ACC112 (cell line): ENCODE data around the gene C20orf204.
"Not testable (repeated sequence)": the region's sequence is repeated elsewhere in the genome, so short reads cannot be mapped to it uniquely, and the experiment has no call there.

Experiments
- H2AFZ ChIP-seq: fragments of 200-600 bp; sonication (generic); one replicate; pipeline ENCODE4 v1.6.0; 2017; ENCODE audit warnings: antibody characterized with exemption, low read length; ENCODE audit not compliant: unreplicated experiment
- H3K27ac ChIP-seq: fragments of 200-600 bp; sonication (generic); 2 replicates; pipeline ENCODE4 v1.5.1; 2014; ENCODE audit warnings: low read depth, mild to moderate bottlenecking, antibody characterized with exemption, low read length, moderate library complexity
- H3K27me3 ChIP-seq: fragments of 200-600 bp; sonication (generic); 2 replicates; pipeline ENCODE4 v1.6.1; 2014; ENCODE audit warnings: mild to moderate bottlenecking, antibody characterized with exemption, low read length, moderate library complexity, mixed read lengths; ENCODE audit not compliant: insufficient read depth
- H3K36me3 ChIP-seq: fragments of 200-600 bp; sonication (generic); 2 replicates; pipeline ENCODE4 v1.6.1; 2016; ENCODE audit warnings: mild to moderate bottlenecking, antibody characterized with exemption, low read length, moderate library complexity, mixed read lengths; ENCODE audit not compliant: insufficient read depth
- H3K4me1 ChIP-seq: fragments of 200-600 bp; sonication (generic); one replicate; pipeline ENCODE4 v1.6.1; 2016; ENCODE audit warnings: low read length, mixed read lengths; ENCODE audit not compliant: insufficient read depth, unreplicated experiment, control insufficient read depth
- H3K4me3 ChIP-seq: fragments of 200-600 bp; sonication (generic); 2 replicates; pipeline ENCODE4 v1.5.1; 2014; ENCODE audit warnings: mild to moderate bottlenecking, low read depth, low read length
- H3K79me2 ChIP-seq: fragments of 200-600 bp; sonication (generic); one replicate; pipeline ENCODE4 v1.6.0; 2016; ENCODE audit warnings: low read length; ENCODE audit not compliant: control insufficient read depth, unreplicated experiment, insufficient read depth

The C20orf204 gene

DNA sequence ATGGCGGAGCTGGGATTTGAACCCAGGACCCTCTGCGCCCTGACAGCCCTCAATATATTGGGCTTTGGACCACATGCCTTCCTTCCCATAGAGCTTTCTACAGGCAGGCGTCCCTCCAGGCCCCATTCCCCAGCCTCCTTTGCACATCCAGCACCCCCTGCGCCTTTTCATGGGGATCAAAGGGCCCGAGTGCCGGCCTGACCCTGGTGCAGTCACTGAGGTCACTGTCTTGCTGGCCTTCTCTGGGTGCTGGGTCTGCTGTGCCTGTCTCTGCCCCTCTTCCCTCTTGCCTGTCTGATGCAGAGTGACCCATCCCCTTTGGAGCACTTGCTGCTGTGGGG, 45.6 kb downstream of the C20orf204 start:
- Histone ChIP-seq H3K79me2 (peaks cover 5% of the 10 kb centered on the region), H3K36me3 (no peaks in the 10 kb centered on the region), H3K4me1 (peaks cover 23% of the 10 kb centered on the region), H3K27me3 (peaks cover 29% of the 10 kb centered on the region), H3K27ac (no peak overlapping the region), H3K4me3 (no peak overlapping the region), H2AFZ (no peak overlapping the region)

DNA sequence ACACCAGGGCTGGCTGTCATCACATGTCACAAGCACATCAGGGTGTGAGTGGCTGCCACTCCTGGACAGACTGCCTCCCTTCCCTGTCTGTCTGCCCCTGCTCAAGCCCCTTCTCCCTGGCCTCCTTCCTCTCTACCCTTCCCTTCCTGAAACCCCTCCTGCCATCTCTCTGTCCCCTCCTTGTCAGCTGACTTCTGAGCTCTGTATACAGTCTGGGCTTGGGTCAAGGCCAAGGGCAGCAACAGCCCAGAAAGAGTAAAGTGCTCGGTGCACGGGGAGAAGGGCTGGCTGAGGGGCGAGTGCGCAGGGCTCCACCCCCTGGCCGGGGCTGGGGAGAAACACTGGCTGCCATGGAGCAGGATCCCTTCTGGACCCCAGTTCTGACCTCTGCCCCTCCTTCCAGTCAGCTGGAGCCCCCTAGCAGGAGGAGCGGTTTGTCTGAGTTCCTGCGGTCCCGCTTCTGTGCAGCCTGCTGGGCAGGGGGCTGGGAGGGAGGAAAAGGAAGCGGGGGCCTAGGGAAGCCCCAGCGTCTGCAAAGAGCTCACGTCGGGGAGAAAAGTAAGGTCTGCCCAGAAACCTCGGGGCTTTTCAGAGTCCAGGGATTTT, 46.2 kb downstream of the C20orf204 start:
- Histone ChIP-seq H3K4me1 (peaks cover 23% of the 10 kb centered on the region), H3K27me3 (peaks cover 32% of the 10 kb centered on the region), H2AFZ (no peak overlapping the region), H3K4me3 (no peak overlapping the region), H3K36me3 (no peaks in the 10 kb centered on the region), H3K27ac (no peak overlapping the region), H3K79me2 (peaks cover 5% of the 10 kb centered on the region)

DNA sequence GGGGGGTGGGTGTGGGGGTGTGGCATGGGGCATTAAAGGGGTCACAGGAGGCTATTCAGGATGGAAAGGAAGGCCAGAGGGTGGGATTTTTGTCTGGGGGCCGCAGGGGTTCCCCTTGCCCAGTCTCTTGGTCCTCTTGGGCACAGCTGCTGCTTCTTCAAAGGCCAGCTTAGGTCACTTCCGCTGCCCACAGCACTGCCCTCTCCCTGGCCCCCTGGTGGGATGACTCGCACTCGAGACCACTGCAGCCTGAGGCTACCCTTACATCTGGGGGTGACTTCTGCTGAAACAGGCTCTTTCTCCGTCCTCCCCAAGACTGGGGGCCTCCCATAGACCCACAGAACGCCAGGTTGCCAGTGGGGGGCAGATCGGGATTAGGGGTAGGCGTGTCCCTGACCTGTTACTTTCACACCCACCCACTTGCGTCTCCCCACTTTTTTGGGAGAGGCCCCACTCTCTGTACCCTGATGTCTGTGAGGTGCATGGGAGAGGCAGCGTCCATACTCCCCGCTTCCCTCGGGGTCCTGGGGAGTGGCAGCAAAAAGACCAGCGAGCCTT, 46.9 kb downstream of the C20orf204 start:
- H2AFZ ChIP-seq = no peak overlapping the region
- H3K4me1 ChIP-seq = peaks cover 23% of the 10 kb centered on the region
- no peak overlapping the region for H3K27ac ChIP-seq
- peaks cover 32% of the 10 kb centered on the region for H3K27me3 ChIP-seq
- H3K36me3 ChIP-seq = no peaks in the 10 kb centered on the region
- H3K4me3 ChIP-seq = peak overlapping the region; percentile 48
- peaks cover 4% of the 10 kb centered on the region for H3K79me2 ChIP-seq

DNA sequence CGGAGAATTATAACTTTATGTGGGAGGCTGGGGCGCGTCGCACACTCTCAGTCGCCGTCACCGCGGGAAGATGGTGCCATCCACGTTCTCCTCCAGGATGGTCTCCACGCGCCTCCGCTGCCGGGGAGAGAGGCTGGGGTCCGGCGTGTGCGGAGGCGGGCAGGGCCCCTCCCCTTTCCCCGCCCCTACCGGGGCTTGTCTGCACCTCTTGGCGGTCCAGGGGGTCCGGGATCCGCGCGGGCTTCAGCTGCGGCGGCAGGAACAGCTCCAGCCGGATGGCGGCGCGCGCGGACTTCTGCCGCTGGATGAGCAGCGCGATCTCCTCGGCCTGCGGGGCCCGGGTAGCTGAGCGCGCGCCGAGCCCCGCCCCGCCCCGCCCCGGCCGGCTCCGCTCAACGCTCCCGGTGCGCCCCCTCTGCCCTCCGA, 47.4 kb downstream of the C20orf204 start:
- H3K27me3 ChIP-seq = peaks cover 32% of the 10 kb centered on the region
- H3K4me1 ChIP-seq = peaks cover 18% of the 10 kb centered on the region
- H3K4me3 ChIP-seq = peak overlapping the region; percentile 48
- no peaks in the 10 kb centered on the region for H3K79me2 ChIP-seq
- peak overlapping the region; percentile 53 for H2AFZ ChIP-seq
- H3K36me3 ChIP-seq = no peaks in the 10 kb centered on the region
- no peak overlapping the region for H3K27ac ChIP-seq

DNA sequence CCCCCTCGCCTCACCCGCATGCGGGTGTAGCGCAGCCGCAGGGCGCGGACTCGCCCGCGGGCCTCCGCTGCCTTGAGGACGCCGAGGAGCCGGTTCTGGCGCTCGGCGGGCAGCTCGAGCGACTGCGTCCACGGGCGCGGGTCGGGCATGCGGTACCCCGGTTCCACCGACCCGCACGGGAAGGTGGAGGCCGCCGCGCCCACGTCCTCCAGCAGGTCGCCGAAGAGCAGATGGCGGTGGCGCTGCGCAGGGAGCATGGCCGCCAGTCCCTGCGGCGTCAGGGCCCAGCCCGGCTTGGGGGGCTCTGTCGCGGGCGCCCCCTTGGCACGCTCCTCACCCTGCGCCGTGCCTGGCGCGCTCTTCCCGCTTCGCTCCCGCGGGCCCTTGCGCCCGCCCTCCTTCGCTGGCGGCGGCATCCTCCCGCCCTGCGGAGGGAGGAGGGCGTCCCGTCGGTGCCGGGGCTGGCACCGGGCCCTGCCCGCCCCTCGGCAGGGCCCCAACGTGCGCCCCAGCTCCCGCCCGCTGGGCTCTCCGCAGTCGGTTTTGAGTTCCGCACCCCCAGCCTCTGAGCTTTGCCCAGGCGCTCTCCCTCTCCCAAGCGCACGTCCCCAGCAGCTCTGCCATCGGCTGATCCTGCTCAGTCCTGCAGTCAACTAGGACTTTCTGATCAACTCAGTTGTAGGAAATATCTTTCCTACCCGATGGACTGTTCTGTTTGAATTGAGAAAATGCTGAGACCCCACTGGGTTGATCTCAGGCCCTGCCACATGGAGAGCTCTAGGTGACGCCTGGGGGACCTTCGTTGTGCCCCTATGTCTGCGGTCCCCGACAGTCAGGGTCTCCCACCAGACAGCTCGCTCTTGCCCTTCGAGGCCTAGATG, 48.1 kb downstream of the C20orf204 start, which contains the start of gene LKAAEAR1:
TSS of gene LKAAEAR1 (minus strand) at position 595 of the 881 bp plus-strand sequence. CDS start at position 416, 179 bp downstream.
- Histone ChIP-seq H2AFZ (peak within 1 kb of the TSS; percentile 53), H3K79me2 (no peaks in the 10 kb centered on the region), H3K4me3 (peak within 1 kb of the TSS; percentile 48), H3K4me1 (peaks cover 11% of the 10 kb centered on the region), H3K27me3 (peaks cover 32% of the 10 kb centered on the region), H3K36me3 (no peaks in the 10 kb centered on the region), H3K27ac (no peak within 1 kb of the TSS)

DNA sequence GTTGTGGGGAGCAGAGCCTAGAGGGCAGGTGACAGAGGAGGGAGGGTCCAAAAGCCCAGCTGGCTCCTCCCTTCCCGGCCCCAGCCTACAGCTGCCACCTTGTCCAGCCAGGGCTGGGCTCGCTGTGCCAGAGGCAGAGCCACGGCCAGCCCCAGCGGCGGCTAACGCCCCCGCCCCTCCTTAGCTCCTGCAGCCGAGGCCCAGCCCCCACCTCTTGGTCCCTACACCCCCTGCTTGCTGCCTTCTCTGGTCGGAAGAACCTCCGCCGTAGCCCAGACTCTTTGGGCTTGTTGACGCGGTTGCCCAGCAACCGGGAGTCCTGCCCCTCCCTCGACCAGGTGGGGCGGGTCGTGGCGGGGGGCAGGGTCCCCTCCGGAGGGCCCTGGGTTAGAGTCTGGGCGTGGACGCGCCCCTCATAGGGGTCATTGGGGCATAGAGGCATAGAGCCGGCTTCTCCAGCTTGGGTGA, 48.7 kb downstream of the C20orf204 start:
- Histone ChIP-seq H3K4me1 (peaks cover 11% of the 10 kb centered on the region), H3K27me3 (peaks cover 32% of the 10 kb centered on the region), H3K36me3 (no peaks in the 10 kb centered on the region), H2AFZ (no peak overlapping the region), H3K79me2 (no peaks in the 10 kb centered on the region), H3K4me3 (no peak overlapping the region), H3K27ac (no peak overlapping the region)

DNA sequence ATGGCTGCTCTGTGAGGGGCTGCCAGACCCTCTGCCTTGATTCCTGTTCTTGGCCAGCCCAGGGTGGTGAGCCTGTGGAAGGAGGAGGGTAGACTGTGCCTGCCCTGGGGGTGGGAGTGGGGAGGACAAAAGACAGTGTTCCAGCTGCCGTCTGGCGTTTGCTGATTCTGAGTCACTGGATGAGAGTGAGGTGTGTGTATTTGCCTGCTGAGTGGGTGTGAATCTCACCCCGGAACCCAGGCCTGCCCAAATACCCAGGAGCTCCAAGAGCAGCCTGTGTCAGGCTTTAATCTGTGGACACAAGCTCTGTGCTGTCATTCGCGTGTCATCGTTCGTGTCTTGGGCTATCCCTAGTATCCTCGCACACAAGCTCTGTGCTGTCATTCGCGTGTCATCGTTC, 50.8 kb downstream of the C20orf204 start:
- Histone ChIP-seq H3K36me3 (no peaks in the 10 kb centered on the region), H3K4me1 (peaks cover 4% of the 10 kb centered on the region), H3K4me3 (no peak overlapping the region), H3K27me3 (peaks cover 32% of the 10 kb centered on the region), H2AFZ (no peak overlapping the region), H3K27ac (no peak overlapping the region), H3K79me2 (no peaks in the 10 kb centered on the region)

DNA sequence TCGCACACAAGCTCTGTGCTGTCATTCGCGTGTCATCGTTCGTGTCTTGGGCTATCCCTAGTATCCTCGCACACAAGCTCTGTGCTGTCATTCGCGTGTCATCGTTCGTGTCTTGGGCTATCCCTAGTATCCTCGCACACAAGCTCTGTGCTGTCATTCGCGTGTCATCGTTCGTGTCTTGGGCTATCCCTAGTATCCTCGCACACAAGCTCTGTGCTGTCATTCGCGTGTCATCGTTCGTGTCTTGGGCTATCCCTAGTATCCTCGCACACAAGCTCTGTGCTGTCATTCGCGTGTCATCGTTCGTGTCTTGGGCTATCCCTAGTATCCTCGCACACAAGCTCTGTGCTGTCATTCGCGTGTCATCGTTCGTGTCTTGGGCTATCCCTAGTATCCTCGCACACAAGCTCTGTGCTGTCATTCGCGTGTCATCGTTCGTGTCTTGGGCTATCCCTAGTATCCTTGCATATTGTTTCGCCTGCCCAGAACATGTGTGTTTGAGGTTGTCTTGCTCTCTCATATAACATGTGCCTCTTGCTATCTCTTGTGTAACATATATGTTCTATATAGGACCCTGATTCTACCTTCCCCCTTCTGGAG, 51.3 kb downstream of the C20orf204 start:
- H3K4me1 ChIP-seq, H3K27ac ChIP-seq, H2AFZ ChIP-seq, H3K36me3 ChIP-seq, H3K79me2 ChIP-seq, H3K4me3 ChIP-seq: not testable (repeated sequence)
- peaks cover 32% of the 10 kb centered on the region for H3K27me3 ChIP-seq

DNA sequence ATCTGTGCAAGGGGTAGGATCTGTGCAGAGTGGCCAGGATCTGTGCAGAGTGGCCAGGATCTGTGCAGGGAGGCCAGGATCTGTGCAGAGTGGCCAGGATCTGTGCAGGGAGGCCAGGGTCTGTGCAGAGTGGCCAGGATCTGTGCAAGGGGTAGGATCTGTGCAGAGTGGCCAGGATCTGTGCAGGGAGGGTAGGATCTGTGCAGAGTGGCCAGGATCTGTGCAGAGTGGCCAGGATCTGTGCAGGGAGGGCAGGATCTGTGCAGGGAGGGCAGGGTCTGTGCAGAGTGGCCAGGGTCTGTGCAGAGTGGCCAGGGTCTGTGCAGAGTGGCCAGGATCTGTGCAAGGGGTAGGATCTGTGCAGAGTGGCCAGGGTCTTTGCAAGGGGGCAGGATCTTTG, 52.6 kb downstream of the C20orf204 start:
- H3K27me3 ChIP-seq = peaks cover 32% of the 10 kb centered on the region
- H3K4me3 ChIP-seq, H2AFZ ChIP-seq, H3K79me2 ChIP-seq, H3K4me1 ChIP-seq, H3K27ac ChIP-seq, H3K36me3 ChIP-seq: not testable (repeated sequence)
